CD4-positive, alpha-beta T cell treated with Interleukin-4 for 1 hour (primary cell): ENCODE results near the gene WRAP53.

ENCODE experiments used
- DNase-seq, 2 donors: peaks; one replicate each; pipeline ENCODE4 v3.0.0-alpha.2; 2020 to 2022

WRAP53 gene

DNA sequence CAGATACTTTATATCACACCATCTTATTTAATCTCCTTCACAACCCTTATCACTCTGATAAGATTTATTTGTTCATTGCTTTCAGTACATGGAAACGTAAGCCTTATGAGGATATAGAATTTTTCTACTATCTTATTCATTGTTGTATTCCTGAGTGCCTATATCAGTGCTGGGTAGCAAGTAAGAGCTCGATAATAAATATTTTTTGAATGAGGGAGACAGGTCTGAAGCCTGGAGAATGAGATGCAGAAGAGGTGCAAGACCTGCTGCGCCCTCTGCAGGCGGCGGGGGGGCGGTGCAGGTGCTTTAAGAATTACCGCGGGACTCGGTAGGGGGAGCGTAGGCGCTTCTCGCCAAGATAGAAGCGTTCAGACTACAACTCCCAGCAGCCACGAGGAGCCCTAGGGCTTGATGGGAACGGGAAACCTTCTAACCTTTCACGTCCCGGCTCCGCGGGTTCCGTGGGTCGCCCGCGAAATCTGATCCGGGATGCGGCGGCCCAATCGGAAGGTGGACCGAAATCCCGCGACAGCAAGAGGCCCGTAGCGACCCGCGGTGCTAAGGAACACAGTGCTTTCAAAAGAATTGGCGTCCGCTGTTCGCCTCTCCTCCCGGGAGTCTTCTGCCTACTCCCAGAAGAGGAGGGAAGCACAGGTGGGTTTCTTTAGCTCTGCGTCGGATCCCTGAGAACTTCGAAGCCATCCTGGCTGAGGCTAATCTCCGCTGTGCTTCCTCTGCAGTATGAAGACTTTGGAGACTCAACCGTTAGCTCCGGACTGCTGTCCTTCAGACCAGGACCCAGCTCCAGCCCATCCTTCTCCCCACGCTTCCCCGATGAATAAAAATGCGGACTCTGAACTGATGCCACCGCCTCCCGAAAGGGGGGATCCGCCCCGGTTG is at the start of gene WRAP53:
TSS of gene WRAP53 (plus strand) at position 570 of the 900 bp plus-strand sequence. CDS start at position 742, 172 bp downstream.
- peak; percentile 97 to 98 for DNase-seq

DNA sequence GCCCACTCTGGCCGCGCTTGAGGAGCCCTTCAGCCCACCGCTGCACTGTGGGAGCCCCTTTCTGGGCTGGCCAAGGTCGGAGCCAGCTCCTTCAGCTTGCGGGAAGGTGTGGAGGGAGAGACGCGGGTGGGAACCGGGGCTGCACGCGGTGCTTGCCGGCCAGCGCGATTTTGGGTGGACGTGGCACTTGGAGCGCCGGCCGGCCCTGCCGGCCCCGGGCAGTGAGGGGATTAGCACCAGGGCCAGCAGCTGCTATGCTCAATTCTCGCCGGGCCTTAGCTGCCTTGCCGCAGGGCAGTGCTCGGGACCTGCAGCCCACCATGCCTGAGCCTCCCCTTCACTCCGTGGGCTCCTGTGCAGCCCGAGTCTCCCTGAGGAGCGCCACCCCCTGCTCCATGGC is 47.5 kb upstream of the WRAP53 start:
- DNase-seq = no peak

DNA sequence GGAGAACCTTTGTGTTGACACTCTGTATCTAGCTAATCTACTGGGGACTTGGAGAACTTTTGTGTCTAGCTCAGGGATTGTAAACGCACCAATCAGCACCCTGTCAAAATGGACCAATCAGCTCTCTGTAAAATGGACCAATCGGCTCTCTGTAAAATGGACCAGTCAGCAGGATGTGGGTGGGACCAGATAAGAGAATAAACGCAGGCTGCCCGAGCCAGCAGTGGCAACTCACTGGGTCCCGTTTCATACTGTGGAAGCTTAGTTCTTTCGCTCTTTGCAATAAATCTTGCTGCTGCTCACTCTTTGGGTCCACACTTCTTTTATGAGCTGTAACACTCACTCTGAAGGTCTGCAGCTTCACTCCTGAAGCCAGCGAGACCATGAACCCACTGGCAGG is 46.6 kb upstream of the WRAP53 start:
- peak in 1 of 2 donors; percentile 34 for DNase-seq

DNA sequence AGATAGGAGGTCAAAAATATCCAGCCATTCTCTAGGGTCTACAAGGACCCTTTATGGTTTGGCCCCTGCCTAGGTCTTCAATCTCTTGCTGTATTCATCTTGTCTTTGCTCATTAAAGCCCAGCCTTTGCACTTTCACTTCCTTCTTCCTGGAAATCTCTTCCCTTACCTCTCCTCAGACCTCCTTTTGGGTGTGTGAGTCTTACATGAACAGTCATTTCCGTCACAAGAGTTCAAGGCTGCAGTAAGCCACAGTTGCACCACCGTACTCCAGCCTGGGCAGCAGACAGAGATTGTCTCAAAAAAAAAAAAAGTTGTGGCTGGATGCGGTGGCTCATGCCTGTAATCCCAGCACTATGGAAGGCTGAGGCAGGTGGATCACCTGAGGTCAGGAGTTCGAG is 43.5 kb upstream of the WRAP53 start:
- DNase-seq = peak in 1 of 2 donors; percentile 49

DNA sequence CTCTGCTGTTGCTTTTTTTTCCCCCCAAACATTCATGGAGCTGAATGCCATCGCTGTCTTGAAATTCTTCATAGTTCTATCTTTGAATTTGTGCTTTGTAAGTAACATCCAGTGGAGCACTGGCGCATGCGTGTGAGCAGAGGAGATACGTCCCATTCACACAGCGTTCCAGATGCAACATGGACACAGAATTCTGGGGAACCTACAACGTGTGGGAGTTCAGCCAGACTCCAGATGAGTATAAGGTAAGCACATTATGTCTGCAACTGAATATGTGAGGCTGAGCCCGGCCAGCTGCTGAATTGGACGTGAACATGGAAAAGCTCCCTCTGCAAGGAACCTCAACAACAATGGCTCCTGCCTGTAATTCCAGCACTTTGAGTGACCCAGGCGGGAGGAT is 41.8 kb upstream of the WRAP53 start:
- no peak for DNase-seq

DNA sequence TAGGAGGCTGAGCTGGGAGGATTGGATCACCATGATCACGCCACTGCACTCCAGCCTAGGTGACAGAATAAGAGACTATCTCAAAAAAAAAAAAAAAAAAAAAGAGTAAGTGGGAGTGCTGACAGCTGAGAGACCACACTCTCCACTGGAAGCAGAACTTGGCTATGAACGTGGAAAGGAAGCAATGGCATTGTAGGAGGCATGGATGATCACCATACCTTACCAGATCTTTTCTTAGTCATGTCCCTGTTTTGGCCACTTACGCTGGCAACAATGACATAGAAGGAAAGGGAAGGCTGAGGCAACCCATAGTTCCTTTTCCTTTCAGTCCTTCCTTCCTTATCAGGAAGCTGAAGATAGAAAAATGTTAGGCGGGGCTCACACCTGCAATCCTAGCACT is 41.3 kb upstream of the WRAP53 start:
- no peak for DNase-seq

DNA sequence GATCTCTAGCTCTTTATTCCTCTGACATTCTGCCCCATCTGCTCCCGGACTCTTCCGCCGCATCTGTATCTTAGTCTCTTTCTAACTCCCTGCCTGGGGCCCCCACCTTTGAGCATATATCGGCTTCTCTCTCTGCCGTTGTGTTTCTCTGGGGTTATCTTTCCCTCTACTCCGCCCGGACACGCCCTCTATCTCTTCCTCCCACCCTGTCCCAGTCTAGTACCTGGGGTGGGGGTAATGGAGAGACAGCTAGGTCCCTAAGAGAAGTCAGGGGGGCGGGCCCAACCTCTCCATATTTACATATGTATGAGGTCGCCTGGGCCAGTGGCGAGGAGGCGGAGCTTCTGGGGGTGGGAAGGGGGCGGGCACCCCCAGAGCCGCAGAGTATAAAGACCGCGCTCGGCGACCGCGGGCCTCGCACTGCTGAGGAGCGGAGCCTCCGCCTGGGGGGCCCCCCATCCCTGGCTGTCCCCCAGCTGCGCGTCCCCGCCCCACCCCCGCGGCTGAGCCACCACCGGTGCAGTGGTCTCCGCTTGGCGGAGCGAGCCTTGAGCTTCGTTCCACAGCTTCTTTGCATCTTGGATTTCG is 37.7 kb upstream of the WRAP53 start, which contains the start of gene ATP1B2:
TSS of gene ATP1B2 (plus strand) at position 418 of the 588 bp plus-strand sequence. CDS start 593 bp downstream, outside the sequence.
- DNase-seq = peak; percentile 77 to 79

DNA sequence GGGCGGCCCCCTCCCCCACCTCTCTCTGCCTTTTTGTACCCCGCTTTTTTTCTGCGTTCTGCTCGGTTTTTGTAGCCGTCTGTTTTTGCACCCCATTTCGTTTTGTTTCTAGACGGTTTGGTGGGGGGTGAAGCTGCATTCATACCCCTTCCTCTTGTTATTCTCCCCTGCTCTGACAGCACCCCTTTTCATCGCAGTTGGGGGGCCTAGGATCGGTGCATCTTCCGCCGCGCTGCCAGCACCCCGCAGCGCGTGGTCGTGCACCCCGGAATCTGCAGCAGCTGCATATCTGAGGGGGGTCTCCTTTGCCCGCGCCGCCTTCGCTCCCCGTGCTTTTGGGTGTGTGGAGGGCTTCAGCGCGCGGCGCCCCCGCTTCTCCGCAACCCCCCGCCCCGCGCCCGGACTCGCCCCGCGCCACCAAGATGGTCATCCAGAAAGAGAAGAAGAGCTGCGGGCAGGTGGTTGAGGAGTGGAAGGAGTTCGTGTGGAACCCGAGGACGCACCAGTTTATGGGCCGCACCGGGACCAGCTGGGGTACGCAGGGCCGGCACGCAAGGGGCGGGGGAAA is 37.1 kb upstream of the WRAP53 start:
- no peak for DNase-seq

DNA sequence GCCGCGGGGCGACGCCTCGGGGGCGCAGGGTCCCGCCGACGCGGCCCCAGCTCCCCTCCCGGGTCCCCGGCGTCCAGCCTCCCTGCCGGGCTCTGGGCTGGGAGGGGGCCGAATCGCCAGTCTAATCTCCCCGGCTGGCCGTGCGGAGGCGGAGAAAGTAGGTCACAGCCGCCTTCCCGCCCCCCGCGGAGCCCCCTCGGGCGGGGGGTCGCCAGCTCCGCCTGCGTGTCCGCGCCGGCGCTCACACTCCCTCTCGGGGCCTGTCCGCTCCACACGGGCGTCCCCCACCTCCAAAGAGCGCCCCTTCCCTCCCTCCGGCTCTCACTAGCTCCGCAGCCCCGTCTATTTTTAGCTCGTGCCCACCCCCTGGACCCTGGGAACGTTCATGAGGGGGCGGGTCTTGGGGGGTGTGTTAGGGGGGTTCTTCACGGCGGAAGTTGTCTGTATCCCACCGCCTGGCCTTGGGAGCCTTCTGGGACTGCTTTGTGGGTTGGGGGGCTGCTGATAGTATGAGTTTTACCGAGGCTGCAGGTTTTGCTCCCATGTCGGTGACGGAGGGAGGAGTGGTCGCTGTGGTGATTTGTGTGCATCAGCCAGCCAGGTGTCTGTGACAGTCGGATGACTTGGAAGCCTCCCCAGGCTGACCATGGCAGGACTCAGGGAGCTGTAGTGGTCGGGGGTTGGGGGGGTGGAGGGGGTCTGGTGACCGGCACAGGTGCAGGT is 36.5 kb upstream of the WRAP53 start:
- no peak for DNase-seq

DNA sequence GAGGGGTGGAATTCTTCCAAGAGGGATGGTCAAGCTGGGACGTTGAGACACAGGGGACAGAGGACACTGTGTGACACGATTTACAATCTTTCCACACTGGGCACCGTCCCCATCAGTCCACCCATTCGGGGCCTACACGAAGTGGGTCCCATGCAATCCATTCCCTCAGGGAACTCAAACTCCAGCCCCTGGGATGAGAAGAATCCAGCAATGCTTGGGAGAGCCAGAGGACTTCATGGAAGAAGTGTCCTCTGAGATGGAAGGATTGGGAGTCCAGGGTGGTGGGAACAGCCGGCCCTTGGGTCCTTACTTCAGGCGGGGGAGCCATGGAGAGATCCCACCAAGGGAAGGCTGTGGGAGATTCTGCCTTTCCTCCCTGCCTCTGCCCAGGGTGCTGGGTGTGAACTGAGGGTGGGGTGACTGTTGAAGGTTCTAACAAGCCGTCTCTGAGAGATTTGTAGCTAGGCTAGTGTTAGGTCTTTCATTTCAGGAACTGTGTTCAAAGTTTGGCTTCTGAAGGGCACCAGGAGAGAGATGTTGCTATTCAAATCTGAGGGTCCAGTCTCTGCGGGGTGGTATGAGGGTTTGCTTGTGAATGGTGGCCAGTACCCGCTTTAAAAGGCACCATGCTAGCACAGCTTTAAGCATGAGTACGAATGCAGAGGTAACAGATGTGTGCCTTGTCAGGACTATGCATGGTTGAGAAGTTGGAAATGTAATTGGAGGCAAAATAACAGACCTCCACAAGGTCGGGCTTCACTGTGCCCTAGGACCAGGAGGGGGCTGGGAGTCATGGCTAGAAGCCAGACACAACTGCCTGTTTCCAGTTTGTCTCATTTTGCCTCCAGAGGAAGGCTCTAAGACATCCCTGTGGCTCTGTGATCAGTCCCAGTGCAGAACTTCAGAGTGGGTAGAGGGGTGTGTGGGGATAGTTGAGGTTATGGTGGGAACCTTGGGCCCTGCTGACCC is 35.6 kb upstream of the WRAP53 start:
- DNase-seq = no peak

DNA sequence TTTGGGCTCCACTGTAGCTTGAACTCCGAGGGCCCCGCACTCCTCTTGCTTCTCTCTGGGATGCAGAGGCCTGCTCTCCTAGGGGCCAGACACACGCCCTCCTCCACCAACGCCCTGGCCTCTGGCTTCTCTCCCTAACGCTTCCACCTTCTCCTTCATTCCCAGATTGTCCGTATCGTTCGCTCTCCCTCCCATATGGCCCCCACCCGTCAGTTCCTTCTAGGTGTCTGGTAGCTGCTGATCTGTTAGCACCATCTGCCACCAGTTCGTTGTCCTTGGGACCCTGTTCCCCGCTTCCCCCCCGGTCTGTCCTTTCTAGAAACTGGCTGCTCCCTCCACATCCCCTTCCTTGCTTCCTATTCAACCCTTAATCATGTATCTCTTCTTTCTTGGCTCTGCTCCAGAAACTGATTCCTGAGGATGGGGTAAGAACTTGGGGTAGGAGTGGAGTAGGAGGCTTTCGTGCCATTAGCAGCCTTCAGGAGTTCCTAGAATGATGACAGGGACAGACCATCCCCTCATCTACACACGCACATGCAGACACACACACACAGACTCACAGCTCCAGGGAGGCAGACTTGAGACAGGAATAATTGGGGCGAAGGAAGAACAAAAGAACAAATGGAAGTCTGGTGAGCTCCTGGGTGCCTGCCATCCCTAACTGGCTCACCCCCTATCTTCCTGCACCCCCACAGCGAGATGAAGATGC is 33.3 kb upstream of the WRAP53 start:
- DNase-seq = no peak

DNA sequence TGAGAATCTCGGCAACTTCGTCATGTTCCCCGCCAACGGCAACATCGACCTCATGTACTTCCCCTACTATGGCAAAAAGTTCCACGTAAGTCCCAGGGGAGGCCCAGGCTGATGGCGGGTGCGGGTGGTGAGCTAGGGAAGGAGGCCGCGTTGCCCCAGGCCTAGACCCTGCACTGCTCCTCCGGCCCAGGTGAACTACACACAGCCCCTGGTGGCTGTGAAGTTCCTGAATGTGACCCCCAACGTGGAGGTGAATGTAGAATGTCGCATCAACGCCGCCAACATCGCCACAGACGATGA is 32.8 kb upstream of the WRAP53 start:
- no peak for DNase-seq

DNA sequence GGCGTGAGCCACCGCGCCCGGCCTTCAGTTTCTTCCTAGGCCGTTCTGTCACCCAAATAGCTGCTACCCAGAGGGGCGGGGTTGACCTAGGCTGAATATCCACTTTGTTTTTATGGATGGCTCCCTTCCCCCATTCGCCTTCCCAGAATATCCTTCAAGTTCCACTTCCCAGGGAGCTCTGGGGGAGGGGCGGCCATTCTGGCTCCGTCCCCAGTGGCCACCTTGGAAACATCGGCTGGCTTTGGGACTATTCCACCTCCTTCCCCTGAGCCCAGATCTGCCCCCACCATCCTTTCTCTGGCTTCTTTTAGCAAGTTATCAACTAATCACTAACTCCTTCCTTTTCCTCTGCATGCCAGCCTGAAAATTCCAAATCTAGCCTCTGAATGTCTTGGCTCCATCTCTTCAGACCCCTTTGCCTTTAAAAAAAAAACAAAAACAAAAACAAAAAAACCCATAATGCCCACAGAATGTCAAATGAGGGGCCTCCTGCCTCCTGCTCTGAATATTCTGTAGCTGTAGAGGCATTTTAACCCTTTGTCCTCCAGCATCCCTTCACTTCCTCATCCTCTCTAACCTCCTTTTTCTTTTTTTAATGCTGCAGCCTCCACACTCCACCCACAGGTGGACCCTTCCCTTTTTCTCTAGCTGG is 31.2 kb upstream of the WRAP53 start:
- no peak for DNase-seq

DNA sequence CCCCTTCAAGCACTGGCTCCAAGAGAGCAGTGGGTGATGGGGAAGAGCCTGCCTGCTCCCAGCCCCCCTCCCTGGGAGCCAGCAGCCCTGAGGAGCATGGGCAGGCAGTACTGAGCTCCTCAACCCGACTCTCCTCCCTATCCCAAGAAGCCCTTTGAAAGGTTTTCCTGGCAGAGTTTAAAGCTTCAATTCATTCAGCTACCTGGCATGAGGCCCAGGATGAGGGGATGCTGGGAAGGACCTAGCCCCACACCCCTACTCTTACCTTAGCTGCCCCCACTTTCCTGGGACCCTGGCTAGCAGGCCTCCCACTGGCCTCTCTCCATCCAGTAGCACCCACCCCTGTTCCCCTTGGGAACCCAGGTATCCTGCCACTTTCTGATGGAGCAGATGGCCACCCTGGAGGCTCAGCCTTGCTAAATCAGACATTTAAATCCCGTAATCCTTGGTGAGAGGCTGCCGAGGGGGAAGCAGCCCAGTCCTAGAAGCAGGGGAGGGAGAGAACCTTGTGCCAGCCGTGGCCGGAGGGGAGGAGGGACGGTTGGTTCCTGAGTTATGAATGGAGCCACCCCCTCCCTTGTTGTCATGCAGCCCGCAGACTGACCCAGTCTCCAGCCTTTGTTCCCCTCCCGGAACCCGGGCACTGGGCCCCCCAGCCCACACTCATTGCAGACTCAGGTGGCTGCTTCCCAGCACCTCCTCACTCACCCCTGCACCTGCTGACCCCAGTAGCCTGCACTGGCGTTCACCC is 20.4 kb upstream of the WRAP53 start:
- no peak for DNase-seq

DNA sequence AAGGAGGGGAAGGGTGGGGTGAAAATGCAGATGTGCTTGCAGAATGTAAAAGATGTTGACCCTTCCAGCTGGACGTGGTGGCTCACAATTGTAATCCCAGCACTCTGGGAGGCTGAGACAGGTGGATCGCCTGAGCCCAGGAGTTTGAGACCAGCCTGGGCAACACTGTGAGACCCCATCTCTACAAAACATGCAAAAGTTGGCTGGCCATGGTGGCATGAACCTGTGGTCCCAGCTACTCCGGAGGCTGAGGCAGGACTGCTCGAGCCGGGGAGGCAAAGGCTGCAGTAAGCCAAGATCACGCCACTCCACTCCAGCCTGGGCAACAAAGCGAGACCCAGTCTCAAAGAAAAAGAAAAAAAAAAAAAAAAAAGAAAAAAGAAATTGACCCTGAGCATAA is 19.8 kb upstream of the WRAP53 start:
- DNase-seq = no peak

DNA sequence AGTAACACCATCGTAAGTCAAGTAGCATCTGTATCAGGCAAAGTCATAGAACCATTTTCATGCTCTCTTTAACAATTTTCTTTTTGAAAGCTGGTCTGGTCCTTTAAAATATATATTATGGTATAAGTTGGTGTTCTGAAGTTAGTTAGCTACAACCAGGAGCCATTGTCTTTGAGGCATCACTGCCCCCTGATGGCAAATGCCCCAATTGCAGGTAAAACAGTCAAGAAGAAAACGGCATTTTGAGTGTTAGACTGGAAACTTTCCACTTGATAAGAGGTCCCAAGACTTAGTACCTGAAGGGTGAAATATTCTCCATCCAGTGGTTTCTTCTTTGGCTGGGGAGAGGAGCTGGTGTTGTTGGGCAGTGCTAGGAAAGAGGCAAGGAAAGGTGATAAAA is 15.0 kb upstream of the WRAP53 start:
- DNase-seq = peak; percentile 33 to 41

DNA sequence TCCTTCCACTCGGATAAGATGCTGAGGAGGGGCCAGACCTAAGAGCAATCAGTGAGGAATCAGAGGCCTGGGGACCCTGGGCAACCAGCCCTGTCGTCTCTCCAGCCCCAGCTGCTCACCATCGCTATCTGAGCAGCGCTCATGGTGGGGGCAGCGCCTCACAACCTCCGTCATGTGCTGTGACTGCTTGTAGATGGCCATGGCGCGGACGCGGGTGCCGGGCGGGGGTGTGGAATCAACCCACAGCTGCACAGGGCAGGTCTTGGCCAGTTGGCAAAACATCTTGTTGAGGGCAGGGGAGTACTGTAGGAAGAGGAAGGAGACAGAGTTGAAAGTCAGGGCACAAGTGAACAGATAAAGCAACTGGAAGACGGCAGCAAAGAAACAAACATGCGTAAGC is 13.3 kb upstream of the WRAP53 start:
- DNase-seq = no peak

DNA sequence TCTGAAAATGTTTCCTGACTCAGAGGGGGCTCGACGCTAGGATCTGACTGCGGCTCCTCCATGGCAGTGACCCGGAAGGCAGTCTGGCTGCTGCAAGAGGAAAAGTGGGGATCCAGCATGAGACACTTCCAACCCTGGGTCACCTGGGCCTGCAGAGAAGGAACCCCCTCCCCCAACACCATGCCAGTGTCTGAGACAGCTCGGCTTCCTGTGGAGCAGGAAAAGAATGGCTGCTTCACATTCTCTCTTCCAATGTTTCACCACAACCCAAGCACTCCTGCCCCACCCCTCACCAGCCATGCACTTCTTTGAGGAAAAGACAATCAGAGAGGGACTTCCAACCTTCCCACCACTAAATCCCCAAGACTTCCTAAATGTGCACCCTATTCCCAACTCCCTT is 11.7 kb upstream of the WRAP53 start:
- DNase-seq = no peak

DNA sequence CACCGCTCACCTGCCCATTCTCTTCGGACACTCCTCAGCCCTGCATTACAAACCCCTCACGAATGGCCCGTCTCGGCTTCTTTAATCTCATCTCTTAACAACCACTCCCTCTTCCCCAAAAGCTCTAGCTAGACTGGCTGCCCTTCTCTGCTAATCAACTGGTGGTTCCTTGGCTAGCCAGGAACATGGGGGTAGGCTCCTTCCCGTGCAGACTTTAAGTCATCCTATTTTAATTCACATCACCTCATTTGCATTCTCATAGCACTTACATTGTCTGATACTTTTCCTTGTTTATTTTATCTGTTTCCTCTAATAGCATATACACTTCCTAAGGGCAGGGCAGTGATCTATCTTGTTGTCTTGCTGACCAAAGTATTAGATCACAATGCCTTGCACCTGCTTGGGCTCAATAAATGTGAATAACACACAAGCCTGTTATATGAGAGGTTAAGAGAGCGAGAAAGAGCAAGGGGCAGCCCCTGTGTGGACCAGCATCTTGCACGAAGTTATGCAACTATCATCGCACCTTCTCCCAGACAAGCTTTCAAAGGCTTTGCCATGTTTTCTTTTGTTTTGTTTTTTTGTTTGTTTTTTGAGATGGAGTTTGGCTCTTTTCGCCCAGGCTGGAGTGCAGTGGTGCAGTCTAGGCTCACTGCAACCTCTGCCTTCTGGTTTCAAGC is 10.7 kb upstream of the WRAP53 start:
- no peak for DNase-seq
